T-helper 2 cell (primary cell): ENCODE results near the gene PVALEF.

Experiments
- DNase-seq, 5 experiments: peaks; one replicate each; pipeline versions ENCODE4 v3.0.0 to v3.0.0-alpha.2; 2012 to 2022
- total RNA-seq, 2 donors: gene quantifications; one replicate each; lab custom pipeline; 2026; lab: John Stamatoyannopoulos, UW

Gene PVALEF
- 0 reads per million in 2 donors for total RNA-seq

GRCh38 chr17:81165246-81166032, at the start of gene PVALEF:
Gene PVALEF (plus strand): TSS chr17:81165507. CDS start chr17:81181227, 15,720 bp downstream.
- DNase-seq: no peak

GRCh38 chr17:81115749-81116464, 49.4 kb upstream of the PVALEF start:
- no peak for DNase-seq

GRCh38 chr17:81116704-81117103, 48.6 kb upstream of the PVALEF start:
- DNase-seq: no peak

- DNase-seq: no peak
These were observed 47.6 kb upstream of the PVALEF start for GRCh38 chr17:81117672-81118198.

- DNase-seq: no peak
These were observed 46.7 kb upstream of the PVALEF start for GRCh38 chr17:81118308-81119221.

- peak; percentile 72 to 88 (median 80) for DNase-seq
These were observed 45.8 kb upstream of the PVALEF start for GRCh38 chr17:81119223-81120148.

- no peak for DNase-seq
These were observed 45.2 kb upstream of the PVALEF start for GRCh38 chr17:81120149-81120484.

- DNase-seq: no peak
These were observed 44.3 kb upstream of the PVALEF start for GRCh38 chr17:81120695-81121621.

- DNase-seq: no peak
These were observed 43.2 kb upstream of the PVALEF start for GRCh38 chr17:81121841-81122733.

- DNase-seq: no peak
These were observed 42.0 kb upstream of the PVALEF start for GRCh38 chr17:81123052-81124048.

- DNase-seq: no peak
These were observed 40.9 kb upstream of the PVALEF start for GRCh38 chr17:81124377-81124776.

GRCh38 chr17:81125573-81126081, 39.7 kb upstream of the PVALEF start:
- DNase-seq: no peak

- no peak for DNase-seq
These were observed 38.8 kb upstream of the PVALEF start for GRCh38 chr17:81126281-81127132.

- no peak for DNase-seq
These were observed 38.2 kb upstream of the PVALEF start for GRCh38 chr17:81127133-81127455.

GRCh38 chr17:81127526-81128177, 37.7 kb upstream of the PVALEF start:
- no peak for DNase-seq

GRCh38 chr17:81128338-81128737, 37.0 kb upstream of the PVALEF start:
- DNase-seq: no peak
